Regular cardiac myocyte (primary cell): ENCODE results near the gene PLEKHH1. TPM values are rescaled to one million over a fixed set of nuclear protein-coding genes. Genes with fewer than 3 reads are reported as not detected.

Experiments
- total RNA-seq: library from RNA; depleted of rRNA; stranded (reverse); fragments of >200 nt; gene quantifications from 2 replicates; pipeline ENCODE4 v1.2.3, GENCODE V29; 2014

PLEKHH1 gene
- total RNA-seq, result 0.38 and 0.56 TPM in 2 replicates

DNA sequence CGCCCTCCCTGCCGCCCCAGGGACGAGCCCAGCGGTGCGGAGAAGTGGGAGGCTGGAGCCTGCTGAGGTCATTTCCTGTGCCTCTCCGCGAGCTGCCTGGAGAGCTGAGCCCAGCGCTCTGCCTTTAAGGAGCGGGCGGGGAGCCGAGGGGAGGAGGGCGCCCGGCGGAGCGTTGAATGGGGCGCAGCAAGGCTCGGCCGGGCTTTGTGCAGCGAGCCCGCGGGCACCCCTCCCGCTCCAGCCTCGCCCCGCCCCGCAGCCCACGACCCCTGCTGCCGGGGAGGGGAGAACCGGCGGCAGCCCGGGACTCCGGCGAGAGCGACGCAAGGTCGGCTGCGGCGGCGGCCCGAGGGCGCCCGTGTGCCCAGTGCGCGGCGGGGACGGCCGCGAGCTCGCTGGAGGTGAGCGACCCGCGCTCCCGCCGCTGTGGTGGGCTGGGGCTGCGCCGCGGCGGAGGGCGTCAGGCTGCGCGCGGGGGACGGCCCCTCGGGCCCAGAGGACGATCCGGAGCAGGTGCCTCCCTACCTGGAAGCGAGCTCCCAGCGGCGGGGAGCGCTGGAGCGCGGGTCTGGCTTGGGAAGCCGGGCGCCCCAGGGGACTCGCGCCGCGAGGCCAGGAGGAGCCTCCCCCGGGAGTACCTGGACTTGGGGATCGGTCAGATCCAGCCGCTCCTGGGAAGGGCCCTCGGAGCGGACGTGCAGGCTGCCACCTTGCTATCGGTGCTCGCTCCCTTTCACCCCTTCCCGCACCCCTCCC lies at the start of gene PLEKHH1:
Gene PLEKHH1, plus strand, starts transcription at position 293 of the 756 bp plus-strand sequence. CDS start 8,578 bp downstream, outside the sequence.

DNA sequence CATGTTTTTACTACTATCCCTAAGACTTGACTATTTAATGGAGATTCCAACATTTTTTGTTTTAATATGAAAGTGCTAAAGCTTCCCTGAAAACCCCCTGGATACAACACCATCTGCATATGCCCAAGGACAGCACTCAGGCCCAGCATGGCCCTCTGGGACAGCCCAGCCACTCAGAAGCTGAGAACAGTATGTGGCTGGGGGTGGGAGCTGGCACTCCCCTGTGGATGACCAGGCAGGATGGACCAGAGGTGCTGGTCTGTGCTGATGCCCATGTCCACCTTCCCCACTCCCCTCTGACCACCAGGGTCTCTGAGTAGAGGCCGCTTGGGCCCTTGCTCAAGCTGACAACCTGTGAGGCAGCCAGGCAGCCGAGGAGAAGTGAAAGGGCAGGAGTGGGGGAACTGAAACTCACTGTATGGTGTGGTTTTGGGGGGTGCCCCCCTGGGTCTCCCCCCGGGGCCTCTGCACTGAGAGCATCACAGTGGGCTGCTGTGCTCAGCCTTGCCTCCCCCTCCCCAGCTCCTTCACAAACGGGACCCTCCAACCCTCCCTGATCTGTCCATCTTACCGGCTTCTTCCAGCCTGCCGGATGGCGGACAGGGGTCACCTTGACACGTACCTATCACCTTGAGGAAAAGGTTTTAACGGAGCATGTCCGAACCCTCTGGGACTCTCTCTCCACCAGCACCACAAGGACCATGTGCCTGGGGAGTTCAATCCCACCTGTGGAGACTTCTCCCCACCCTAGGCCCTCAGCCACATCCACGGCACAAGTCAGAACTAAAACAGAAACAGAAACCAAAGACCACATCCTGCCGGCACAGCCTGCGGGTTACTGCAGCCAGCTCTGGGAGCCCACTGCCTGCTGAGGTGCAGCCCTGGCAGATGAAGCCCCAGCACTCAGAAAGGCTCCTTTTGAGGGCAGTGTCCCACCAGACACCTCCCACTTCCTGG lies 44.9 kb upstream of the PLEKHH1 start, which contains the start of gene TMEM229B:
Gene TMEM229B, minus strand, starts transcription at position 785 of the 957 bp plus-strand sequence. CDS start 14,798 bp downstream, outside the sequence.

DNA sequence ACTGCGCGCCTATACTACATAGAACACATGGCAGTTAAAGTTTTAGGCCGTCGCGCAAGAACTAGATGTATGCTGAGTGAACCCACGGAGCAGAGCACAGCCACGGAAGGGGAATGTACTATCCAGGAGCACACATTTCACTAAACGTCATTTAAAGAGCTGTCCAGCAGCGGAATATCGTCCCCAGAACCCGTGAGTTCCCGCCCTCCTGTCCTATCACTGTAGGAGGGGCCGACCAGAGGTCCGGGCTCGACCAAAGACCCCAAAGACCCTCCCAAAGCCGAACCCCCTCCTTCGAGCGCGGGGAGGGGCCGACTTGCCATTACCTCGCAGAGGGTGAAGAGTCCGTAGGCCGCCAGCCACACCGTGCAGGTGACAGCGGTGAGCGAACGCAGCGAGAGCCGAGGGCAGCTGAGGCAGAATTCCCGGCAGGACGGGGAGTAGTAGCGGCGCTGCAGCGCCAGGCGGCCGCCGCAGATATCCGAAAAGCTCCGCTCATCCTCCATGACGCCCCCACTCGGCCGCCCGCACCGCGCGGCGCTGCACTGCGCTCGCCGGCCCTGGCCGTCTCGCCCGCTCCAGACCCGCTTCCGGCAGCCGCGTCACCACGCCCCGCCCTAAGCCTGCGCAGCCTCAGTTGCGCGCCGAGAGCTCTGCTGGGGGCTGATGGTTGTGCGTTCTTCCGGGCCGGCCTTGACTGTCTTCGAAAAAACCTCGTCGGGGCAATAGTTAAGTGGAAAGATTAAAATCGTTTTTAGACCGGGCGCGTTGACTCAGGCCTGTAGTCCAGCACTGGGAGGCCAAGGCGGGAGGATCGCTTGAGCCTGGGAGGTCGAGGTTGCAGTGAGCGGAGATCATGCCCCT lies 66.8 kb downstream of the PLEKHH1 start, which contains the start of gene PIGH:
Gene PIGH, minus strand, starts transcription at position 571 of the 864 bp plus-strand sequence. Its CDS starts 65 bp downstream, at position 506.

DNA sequence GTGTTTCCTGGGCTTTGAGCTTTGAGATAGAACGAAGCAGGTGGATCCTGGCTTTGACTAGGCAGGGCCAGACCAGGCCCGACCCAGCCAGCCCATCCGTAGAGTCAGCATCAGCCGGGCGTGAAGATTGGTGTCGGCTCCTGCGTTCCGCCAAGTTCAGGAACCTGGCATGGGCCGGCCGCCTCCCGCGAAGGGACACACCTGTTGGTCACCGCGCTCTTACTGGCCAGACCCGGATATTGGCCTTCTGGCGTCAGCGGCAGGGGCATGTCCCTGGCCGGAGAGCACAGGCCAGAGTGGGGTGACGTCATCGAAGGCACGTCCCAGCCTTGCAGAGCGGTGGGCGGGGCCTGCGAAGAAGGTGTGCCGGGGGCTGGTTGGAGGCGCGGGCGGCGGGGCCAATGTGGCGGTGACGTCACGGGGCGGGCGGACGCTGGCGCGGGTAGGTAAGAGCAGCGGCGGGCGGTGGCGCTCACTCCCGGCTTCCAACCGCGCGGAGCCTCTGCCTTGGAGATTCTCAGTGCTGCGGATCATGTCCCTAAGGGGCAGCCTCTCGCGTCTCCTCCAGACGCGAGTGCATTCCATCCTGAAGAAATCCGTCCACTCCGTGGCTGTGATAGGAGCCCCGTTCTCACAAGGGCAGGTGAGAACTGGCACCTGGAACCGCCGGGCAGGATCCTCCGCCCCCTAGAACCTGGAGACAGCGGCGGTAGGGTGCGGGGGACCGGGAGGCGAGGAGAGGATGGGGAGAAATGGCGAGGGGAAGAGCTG lies 86.5 kb downstream of the PLEKHH1 start, which contains the start of gene ARG2:
Gene ARG2, plus strand, starts transcription at position 475 of the 771 bp plus-strand sequence. Its CDS starts 58 bp downstream, at position 533.

Other genes starting within 250 kb of the PLEKHH1 start
- gene ATP6V1D, start 173.5 kb upstream of the PLEKHH1 start, total RNA-seq, result 170 and 175 TPM in 2 replicates
- gene EIF2S1, start 173.0 kb upstream of the PLEKHH1 start, total RNA-seq, result 239 and 437 TPM in 2 replicates
- gene PLEK2, start 121.1 kb upstream of the PLEKHH1 start, total RNA-seq, result 9.3 and 42.0 TPM in 2 replicates
- under 0.01 and 4.5 TPM in 2 replicates for gene TMEM229B, start 44.6 kb upstream of the PLEKHH1 start, total RNA-seq
- 12.7 and 16.5 TPM in 2 replicates for gene PIGH, start 67.0 kb downstream of the PLEKHH1 start, total RNA-seq
- gene ARG2, start 86.6 kb downstream of the PLEKHH1 start, total RNA-seq, result 5.4 and 7.9 TPM in 2 replicates
- gene VTI1B, start 141.3 kb downstream of the PLEKHH1 start, total RNA-seq, result 63.1 and 73.6 TPM in 2 replicates
- gene RDH11, start 162.5 kb downstream of the PLEKHH1 start, total RNA-seq, result 132 and 152 TPM in 2 replicates
- gene RDH12, start 168.6 kb downstream of the PLEKHH1 start, total RNA-seq, result under 0.01 TPM in 1 of 2 replicates, not detected in the other